ENCODE results near the gene RNU7-1. TPM values are rescaled to one million over a fixed set of nuclear protein-coding genes. Genes with fewer than 3 reads are reported as not detected.

RNU7-1 gene
- total RNA-seq, 4 donors from 2014 or later: not detected

DNA sequence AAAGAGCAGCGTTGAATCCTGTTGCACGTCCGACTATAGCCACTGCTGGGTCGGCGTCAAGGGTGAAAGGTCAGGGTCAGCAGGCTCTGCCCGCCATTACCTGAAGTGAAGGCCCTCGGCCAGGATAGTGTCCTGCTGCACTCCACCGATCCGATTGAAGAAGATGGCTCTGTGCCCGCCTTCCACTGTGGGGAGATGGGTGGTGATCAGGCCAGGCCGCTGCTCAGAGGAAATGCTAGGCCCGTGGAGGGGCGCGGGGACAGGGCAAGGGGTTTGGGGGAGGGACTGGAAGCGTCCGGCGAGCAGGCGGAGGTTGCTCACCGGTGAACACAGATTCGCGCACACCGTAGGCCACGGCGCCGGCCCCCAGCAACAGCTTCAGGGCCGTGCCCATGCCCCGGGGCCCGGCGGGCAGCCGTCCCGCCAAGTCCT, 26.5 kb downstream of the RNU7-1 start:
- 1% methylated on average over 7 of the region's 31 CpGs for WGBS
- H3K9me3 ChIP-seq: no peaks in the 10 kb centered on the region
- peaks cover 55% of the 10 kb centered on the region for H3K36me3 ChIP-seq
- peak in 1 of 2 donors; percentile 82 for DNase-seq (ENCODE audit: low spot score in 2 of 2)
- peak overlapping the region; percentile 78 for H3K4me3 ChIP-seq
- TF ChIP-seq, protein P1, sequence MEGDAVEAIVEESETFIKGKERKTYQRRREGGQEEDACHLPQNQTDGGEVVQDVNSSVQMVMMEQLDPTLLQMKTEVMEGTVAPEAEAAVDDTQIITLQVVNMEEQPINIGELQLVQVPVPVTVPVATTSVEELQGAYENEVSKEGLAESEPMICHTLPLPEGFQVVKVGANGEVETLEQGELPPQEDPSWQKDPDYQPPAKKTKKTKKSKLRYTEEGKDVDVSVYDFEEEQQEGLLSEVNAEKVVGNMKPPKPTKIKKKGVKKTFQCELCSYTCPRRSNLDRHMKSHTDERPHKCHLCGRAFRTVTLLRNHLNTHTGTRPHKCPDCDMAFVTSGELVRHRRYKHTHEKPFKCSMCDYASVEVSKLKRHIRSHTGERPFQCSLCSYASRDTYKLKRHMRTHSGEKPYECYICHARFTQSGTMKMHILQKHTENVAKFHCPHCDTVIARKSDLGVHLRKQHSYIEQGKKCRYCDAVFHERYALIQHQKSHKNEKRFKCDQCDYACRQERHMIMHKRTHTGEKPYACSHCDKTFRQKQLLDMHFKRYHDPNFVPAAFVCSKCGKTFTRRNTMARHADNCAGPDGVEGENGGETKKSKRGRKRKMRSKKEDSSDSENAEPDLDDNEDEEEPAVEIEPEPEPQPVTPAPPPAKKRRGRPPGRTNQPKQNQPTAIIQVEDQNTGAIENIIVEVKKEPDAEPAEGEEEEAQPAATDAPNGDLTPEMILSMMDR (IDR thresholded peaks at IDR 0.05): no peak
- no peak for TF ChIP-seq POLR2A (IDR thresholded peaks at IDR 0.05)
- TF ChIP-seq POLR2AphosphoS5 (IDR thresholded peaks at IDR 0.05): no peak
- TF ChIP-seq EP300 (IDR thresholded peaks at IDR 0.05): no peak
- H3K4me1 ChIP-seq: peaks cover 52% of the 10 kb centered on the region
- H3K27ac ChIP-seq: peak overlapping the region; percentile 89
- H3K27me3 ChIP-seq: no peaks in the 10 kb centered on the region

DNA sequence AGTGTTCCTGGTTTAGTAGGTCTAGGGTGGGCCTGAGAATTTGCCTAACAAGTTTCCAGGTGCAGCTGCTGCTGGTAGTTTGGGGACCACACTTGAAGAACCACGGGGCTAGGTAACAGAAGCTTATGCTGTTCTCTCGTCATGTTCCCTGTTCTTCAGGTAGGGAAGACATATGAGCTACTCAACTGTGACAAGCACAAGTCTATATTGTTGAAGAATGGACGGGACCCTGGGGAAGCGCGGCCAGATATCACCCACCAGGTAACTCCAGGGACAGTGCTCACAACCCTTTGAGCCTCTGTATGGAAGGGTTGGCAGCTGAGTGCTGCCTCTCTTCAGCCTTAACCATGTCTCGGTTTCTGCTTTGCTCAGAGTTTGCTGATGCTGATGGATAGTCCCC, 30.6 kb downstream of the RNU7-1 start:
- Histone ChIP-seq H3K9me3 (no peaks in the 10 kb centered on the region), H3K27ac (no peak overlapping the region), H3K27me3 (no peaks in the 10 kb centered on the region), H3K4me1 (peaks cover 29% of the 10 kb centered on the region), H3K4me3 (no peak overlapping the region), H3K36me3 (peaks cover 49% of the 10 kb centered on the region)
- peak in 1 of 2 donors; percentile 50 for DNase-seq (ENCODE audit: low spot score in 2 of 2)
- 86% methylated on average over 6 of the region's 6 CpGs for WGBS
- TF ChIP-seq EP300 (IDR thresholded peaks at IDR 0.05) (no peak), POLR2A (IDR thresholded peaks at IDR 0.05) (no peak), POLR2AphosphoS5 (IDR thresholded peaks at IDR 0.05) (no peak)
- TF ChIP-seq, protein P1 (IDR thresholded peaks at IDR 0.05): no peak

DNA sequence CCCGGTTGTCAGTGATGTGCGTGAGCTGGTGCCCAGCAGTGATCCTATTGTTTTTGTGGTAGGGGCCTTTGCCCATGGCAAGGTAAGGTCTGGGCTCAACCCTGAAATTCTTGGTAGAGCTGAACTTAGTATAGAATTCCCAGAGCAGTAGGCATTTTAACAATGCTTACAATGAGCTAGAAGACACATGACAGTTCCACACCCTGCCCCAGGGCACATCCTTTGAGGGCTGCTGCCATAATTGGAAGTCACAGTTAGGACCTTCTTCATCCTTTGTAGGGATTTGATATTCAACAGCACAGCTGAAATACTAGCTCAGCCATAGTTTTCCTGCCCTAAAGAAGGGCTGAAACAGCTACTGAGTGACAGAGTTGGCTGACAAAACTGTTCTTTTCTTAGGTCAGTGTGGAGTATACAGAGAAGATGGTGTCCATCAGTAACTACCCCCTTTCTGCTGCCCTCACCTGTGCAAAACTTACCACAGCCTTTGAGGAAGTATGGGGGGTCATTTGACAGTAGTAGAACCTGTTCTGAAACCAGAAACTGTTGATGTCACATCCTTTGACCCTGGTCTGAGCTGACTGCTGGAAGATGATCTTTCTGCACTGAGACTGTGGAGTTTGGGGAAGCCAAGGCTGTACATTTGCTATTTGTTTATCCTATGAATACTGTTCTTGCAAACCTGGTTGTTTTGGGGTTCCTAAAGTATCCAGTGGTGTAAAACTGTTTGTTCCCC, 31.8 kb downstream of the RNU7-1 start:
- DNase-seq (ENCODE audit: low spot score in 2 of 2): no peak
- no peak overlapping the region for H3K27ac ChIP-seq
- TF ChIP-seq EP300 (IDR thresholded peaks at IDR 0.05) (no peak), POLR2AphosphoS5 (IDR thresholded peaks at IDR 0.05) (no peak), POLR2A (IDR thresholded peaks at IDR 0.05) (no peak)
- TF ChIP-seq, protein P1 (IDR thresholded peaks at IDR 0.05): no peak
- no peak overlapping the region for H3K4me3 ChIP-seq
- H3K9me3 ChIP-seq: no peaks in the 10 kb centered on the region
- H3K4me1 ChIP-seq: peaks cover 26% of the 10 kb centered on the region
- H3K36me3 ChIP-seq: peaks cover 57% of the 10 kb centered on the region
- no peaks in the 10 kb centered on the region for H3K27me3 ChIP-seq
- WGBS: 78% methylated on average over 2 of the region's 2 CpGs

DNA sequence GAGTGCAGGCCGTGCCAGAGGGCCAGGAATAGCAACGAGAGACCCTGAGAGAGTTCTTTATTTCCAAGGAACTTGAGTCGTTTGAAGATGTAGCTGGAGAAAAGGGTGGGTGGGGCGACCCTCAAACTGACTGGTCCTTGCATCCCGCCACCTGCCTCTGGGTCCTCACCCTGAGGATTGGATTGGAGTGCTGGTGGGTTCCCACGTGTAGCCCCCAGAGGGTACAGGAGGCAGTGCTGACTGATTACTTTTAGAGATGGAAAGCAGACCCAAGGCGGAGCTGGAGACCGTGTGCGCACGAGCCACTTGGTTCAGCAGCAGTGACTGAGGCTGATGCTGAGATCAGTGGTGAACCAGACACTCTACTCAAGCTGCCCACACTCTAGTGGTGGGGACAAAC, 34.0 kb downstream of the RNU7-1 start:
- Histone ChIP-seq H3K4me3 (no peak overlapping the region), H3K4me1 (peaks cover 16% of the 10 kb centered on the region), H3K36me3 (peaks cover 78% of the 10 kb centered on the region), H3K27me3 (no peaks in the 10 kb centered on the region), H3K9me3 (no peaks in the 10 kb centered on the region), H3K27ac (no peak overlapping the region)
- no peak for DNase-seq (ENCODE audit: low spot score in 2 of 2)
- TF ChIP-seq POLR2A (IDR thresholded peaks at IDR 0.05) (no peak), EP300 (IDR thresholded peaks at IDR 0.05) (no peak), POLR2AphosphoS5 (IDR thresholded peaks at IDR 0.05) (no peak)
- TF ChIP-seq, protein P1 (IDR thresholded peaks at IDR 0.05): no peak
- WGBS: 77% methylated on average over 9 of the region's 10 CpGs

DNA sequence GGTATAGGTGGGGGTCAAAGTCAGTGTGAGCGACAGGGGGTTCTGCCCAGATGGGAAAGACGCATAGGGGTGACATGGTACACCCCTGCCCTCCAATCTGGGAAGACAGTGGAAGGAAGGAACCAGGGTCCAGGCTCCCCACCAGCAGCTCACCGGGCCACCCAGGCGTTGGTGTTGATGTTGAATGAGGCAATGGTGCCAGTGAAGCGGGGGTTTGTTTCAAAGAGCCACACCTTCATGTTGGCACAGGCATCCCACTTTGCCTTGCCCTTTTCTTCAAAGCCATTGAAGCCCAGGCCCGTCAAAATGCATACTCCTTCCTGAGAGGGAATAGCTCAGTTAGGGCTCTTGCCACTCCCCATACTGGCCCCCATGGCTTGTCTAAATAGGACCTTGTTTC, 34.6 kb downstream of the RNU7-1 start:
- Histone ChIP-seq H3K9me3 (no peaks in the 10 kb centered on the region), H3K36me3 (peaks cover 82% of the 10 kb centered on the region), H3K4me3 (no peak overlapping the region), H3K27me3 (no peaks in the 10 kb centered on the region), H3K4me1 (peaks cover 16% of the 10 kb centered on the region), H3K27ac (no peak overlapping the region)
- WGBS: 70% methylated on average over 6 of the region's 6 CpGs
- TF ChIP-seq POLR2A (IDR thresholded peaks at IDR 0.05) (no peak), EP300 (IDR thresholded peaks at IDR 0.05) (no peak), POLR2AphosphoS5 (IDR thresholded peaks at IDR 0.05) (no peak)
- TF ChIP-seq, protein P1 (IDR thresholded peaks at IDR 0.05): no peak
- no peak for DNase-seq (ENCODE audit: low spot score in 2 of 2)
